ENCODE measurements around the gene SPANXD.

Gene SPANXD

GRCh38 chrX:141714680-141715079 is 16.1 kb upstream of the SPANXD start:
- no peak for ATAC-seq

GRCh38 chrX:141701072-141701471 is 2.5 kb upstream of the SPANXD start:
- ATAC-seq = no peak
- TF ChIP-seq RARB (CRISPR knock-in tag; IDR thresholded peaks at IDR 0.05) (no peak), TCF4 (CRISPR knock-in tag; IDR thresholded peaks at IDR 0.05; ENCODE audit: borderline replicate concordance) (no peak), SNAI2 (CRISPR knock-in tag; IDR thresholded peaks at IDR 0.05) (no peak), ZNF565 (CRISPR knock-in tag; conservative IDR thresholded peaks at IDR 0.05; ENCODE audit: low read depth) (no peak), PPARA (CRISPR knock-in tag; IDR thresholded peaks at IDR 0.05; ENCODE audit: borderline replicate concordance) (no peak), ZFP3 (CRISPR knock-in tag; IDR thresholded peaks at IDR 0.05) (no peak), OSR1 (CRISPR knock-in tag; IDR thresholded peaks at IDR 0.05) (no peak), ESRRG (CRISPR knock-in tag; IDR thresholded peaks at IDR 0.05) (no peak), ZFP30 (CRISPR knock-in tag; IDR thresholded peaks at IDR 0.05) (no peak), GLIS3 (CRISPR knock-in tag; IDR thresholded peaks at IDR 0.05) (no peak), ZNF8 (CRISPR knock-in tag; IDR thresholded peaks at IDR 0.05) (no peak), BACH2 (CRISPR knock-in tag; IDR thresholded peaks at IDR 0.05; ENCODE audit: borderline replicate concordance) (no peak), PATZ1 (CRISPR knock-in tag; IDR thresholded peaks at IDR 0.05; ENCODE audit: borderline replicate concordance) (no peak), ZC3H10 (CRISPR knock-in tag; IDR thresholded peaks at IDR 0.05) (no peak), CSDC2 (CRISPR knock-in tag; IDR thresholded peaks at IDR 0.05) (no peak), ISL1 (CRISPR knock-in tag; IDR thresholded peaks at IDR 0.05) (no peak)
- TF ChIP-seq, protein P1, sequence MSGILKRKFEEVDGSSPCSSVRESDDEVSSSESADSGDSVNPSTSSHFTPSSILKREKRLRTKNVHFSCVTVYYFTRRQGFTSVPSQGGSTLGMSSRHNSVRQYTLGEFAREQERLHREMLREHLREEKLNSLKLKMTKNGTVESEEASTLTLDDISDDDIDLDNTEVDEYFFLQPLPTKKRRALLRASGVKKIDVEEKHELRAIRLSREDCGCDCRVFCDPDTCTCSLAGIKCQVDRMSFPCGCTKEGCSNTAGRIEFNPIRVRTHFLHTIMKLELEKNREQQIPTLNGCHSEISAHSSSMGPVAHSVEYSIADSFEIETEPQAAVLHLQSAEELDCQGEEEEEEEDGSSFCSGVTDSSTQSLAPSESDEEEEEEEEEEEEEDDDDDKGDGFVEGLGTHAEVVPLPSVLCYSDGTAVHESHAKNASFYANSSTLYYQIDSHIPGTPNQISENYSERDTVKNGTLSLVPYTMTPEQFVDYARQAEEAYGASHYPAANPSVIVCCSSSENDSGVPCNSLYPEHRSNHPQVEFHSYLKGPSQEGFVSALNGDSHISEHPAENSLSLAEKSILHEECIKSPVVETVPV (CRISPR knock-in tag; IDR thresholded peaks at IDR 0.05) = no peak
- TF ChIP-seq, protein P2, sequence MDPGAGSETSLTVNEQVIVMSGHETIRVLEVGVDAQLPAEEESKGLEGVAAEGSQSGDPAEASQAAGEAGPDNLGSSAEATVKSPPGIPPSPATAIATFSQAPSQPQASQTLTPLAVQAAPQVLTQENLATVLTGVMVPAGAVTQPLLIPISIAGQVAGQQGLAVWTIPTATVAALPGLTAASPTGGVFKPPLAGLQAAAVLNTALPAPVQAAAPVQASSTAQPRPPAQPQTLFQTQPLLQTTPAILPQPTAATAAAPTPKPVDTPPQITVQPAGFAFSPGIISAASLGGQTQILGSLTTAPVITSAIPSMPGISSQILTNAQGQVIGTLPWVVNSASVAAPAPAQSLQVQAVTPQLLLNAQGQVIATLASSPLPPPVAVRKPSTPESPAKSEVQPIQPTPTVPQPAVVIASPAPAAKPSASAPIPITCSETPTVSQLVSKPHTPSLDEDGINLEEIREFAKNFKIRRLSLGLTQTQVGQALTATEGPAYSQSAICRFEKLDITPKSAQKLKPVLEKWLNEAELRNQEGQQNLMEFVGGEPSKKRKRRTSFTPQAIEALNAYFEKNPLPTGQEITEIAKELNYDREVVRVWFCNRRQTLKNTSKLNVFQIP (CRISPR knock-in tag; IDR thresholded peaks at IDR 0.05; ENCODE audit: borderline replicate concordance, low read depth) = no peak
- TF ChIP-seq, protein P3, sequence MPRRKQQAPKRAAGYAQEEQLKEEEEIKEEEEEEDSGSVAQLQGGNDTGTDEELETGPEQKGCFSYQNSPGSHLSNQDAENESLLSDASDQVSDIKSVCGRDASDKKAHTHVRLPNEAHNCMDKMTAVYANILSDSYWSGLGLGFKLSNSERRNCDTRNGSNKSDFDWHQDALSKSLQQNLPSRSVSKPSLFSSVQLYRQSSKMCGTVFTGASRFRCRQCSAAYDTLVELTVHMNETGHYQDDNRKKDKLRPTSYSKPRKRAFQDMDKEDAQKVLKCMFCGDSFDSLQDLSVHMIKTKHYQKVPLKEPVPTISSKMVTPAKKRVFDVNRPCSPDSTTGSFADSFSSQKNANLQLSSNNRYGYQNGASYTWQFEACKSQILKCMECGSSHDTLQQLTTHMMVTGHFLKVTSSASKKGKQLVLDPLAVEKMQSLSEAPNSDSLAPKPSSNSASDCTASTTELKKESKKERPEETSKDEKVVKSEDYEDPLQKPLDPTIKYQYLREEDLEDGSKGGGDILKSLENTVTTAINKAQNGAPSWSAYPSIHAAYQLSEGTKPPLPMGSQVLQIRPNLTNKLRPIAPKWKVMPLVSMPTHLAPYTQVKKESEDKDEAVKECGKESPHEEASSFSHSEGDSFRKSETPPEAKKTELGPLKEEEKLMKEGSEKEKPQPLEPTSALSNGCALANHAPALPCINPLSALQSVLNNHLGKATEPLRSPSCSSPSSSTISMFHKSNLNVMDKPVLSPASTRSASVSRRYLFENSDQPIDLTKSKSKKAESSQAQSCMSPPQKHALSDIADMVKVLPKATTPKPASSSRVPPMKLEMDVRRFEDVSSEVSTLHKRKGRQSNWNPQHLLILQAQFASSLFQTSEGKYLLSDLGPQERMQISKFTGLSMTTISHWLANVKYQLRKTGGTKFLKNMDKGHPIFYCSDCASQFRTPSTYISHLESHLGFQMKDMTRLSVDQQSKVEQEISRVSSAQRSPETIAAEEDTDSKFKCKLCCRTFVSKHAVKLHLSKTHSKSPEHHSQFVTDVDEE (CRISPR knock-in tag; IDR thresholded peaks at IDR 0.05) = no peak

More at GRCh38 chrX:141714680-141715079, 16.1 kb upstream of the SPANXD start:
- TF ChIP-seq ZFP30 (CRISPR knock-in tag; IDR thresholded peaks at IDR 0.05) (no peak), ARNTL (CRISPR knock-in tag; IDR thresholded peaks at IDR 0.05; ENCODE audit: borderline replicate concordance, low read depth) (no peak), OSR1 (CRISPR knock-in tag; IDR thresholded peaks at IDR 0.05) (no peak), PATZ1 (CRISPR knock-in tag; IDR thresholded peaks at IDR 0.05; ENCODE audit: borderline replicate concordance) (no peak), BACH2 (CRISPR knock-in tag; IDR thresholded peaks at IDR 0.05; ENCODE audit: borderline replicate concordance) (no peak), GLIS3 (CRISPR knock-in tag; IDR thresholded peaks at IDR 0.05) (no peak), RARB (CRISPR knock-in tag; IDR thresholded peaks at IDR 0.05) (no peak), TOX (CRISPR knock-in tag; IDR thresholded peaks at IDR 0.05; ENCODE audit: borderline replicate concordance) (no peak), SNAI2 (CRISPR knock-in tag; IDR thresholded peaks at IDR 0.05) (no peak), PPARA (CRISPR knock-in tag; IDR thresholded peaks at IDR 0.05; ENCODE audit: borderline replicate concordance) (no peak), ZC3H10 (CRISPR knock-in tag; IDR thresholded peaks at IDR 0.05) (no peak), ZFP3 (CRISPR knock-in tag; IDR thresholded peaks at IDR 0.05) (no peak), ESRRG (CRISPR knock-in tag; IDR thresholded peaks at IDR 0.05) (no peak)
- TF ChIP-seq, protein P3 (CRISPR knock-in tag; IDR thresholded peaks at IDR 0.05) = no peak

Data from SK-N-SH treated with all-trans-retinoic acid at 6 μM for 48 hours (cell line).